GM23248 (cell line): ENCODE data around the gene FOXR1.

Experiments
- EZH2 ChIP-seq: fragments of 200-600 bp; sonication (generic); IDR thresholded peaks from 2 replicates; pipeline ENCODE4 v1.6.1; 2018; ENCODE audit warnings: antibody characterized with exemption, mild to moderate bottlenecking; ENCODE audit not compliant: insufficient read depth, poor library complexity, severe bottlenecking
- EZH2phosphoT487 ChIP-seq: fragments of 200-600 bp; sonication (generic); IDR thresholded peaks from 2 replicates; pipeline ENCODE4 v1.6.1; 2018; ENCODE audit warnings: antibody characterized with exemption, moderate library complexity, mild to moderate bottlenecking, low read depth; ENCODE audit not compliant: insufficient read depth

- no peak for TF ChIP-seq EZH2
- TF ChIP-seq EZH2phosphoT487: no peak
Observed at GRCh38 chr11:119021631-119022030, 50.1 kb downstream of the FOXR1 start.
